OCI-LY7 (cell line): ENCODE data around the gene C1orf56. TPM values are rescaled to one million over a fixed set of nuclear protein-coding genes. Genes with fewer than 3 reads are reported as not detected.

Experiments
- BruUV-seq: library from RNA; stranded (reverse); fragments of 400-500 nt; replicated peaks from 2 replicates; lab custom pipeline; 2021; lab: Mats Ljungman, UMichigan
- CTCF ChIA-PET: fragments of 300-600 bp; sonication (Branson Sonifier 250); formaldehyde crosslinking; loops from one replicate; lab custom pipeline; 2022; ENCODE audit warnings: antibody characterized with exemption; ENCODE audit not compliant: unreplicated experiment; lab: Charles Lee
- POLR2A ChIA-PET: fragments of 300-600 bp; sonication (Branson Sonifier 250); formaldehyde crosslinking; loops from one replicate; lab custom pipeline; 2022; ENCODE audit warnings: antibody characterized with exemption; lab: Charles Lee
- DNase-seq: peaks from one replicate; pipeline ENCODE4 v3.0.0-alpha.2; 2015; ENCODE audit warnings: low spot score
- H2AFZ ChIP-seq: fragments of 200-600 bp; sonication (generic), shearing (Covaris generic); 2 replicates; pipeline ENCODE4 v1.6.1; 2014; ENCODE audit warnings: mild to moderate bottlenecking, antibody characterized with exemption, low read length, moderate library complexity
- H3K27ac ChIP-seq: fragments of 200-600 bp; sonication (generic); 2 replicates; pipeline ENCODE4 v1.5.1; 2014; ENCODE audit warnings: mixed run types, low read depth, mild to moderate bottlenecking, moderate library complexity, low read length, inconsistent platforms; ENCODE audit not compliant: poor library complexity, severe bottlenecking
- H3K36me3 ChIP-seq: fragments of 200-600 bp; sonication (generic); 2 replicates; pipeline ENCODE4 v1.6.1; 2014; ENCODE audit warnings: mild to moderate bottlenecking, antibody characterized with exemption, low read length, moderate library complexity, mixed read lengths; ENCODE audit not compliant: insufficient read depth
- H3K4me1 ChIP-seq: fragments of 200-600 bp; sonication (generic); 2 replicates; pipeline ENCODE4 v1.5.1; 2014; ENCODE audit warnings: mild to moderate bottlenecking, low read length; ENCODE audit not compliant: insufficient read depth, poor library complexity, severe bottlenecking
- H3K4me2 ChIP-seq: fragments of 200-600 bp; sonication (generic); 2 replicates; pipeline ENCODE4 v1.6.1; 2014; ENCODE audit warnings: mild to moderate bottlenecking, low read length
- H3K4me3 ChIP-seq: fragments of 200-600 bp; sonication (generic); 2 replicates; pipeline ENCODE4 v1.5.1; 2014; ENCODE audit warnings: mild to moderate bottlenecking, low read depth, low read length; ENCODE audit not compliant: poor library complexity, severe bottlenecking
- H3K79me2 ChIP-seq: fragments of 200-600 bp; sonication (generic); 2 replicates; pipeline ENCODE4 v1.6.1; 2016; ENCODE audit warnings: low read depth, mild to moderate bottlenecking, low read length, moderate library complexity, mixed read lengths; ENCODE audit not compliant: insufficient read depth
- H3K9me2 ChIP-seq: fragments of 200-600 bp; sonication (generic); 2 replicates; pipeline ENCODE4 v1.6.1; 2016; ENCODE audit warnings: mild to moderate bottlenecking, low read length, mixed read lengths; ENCODE audit not compliant: insufficient read depth
- H3K9me3 ChIP-seq: fragments of 200-600 bp; sonication (generic); 2 replicates; pipeline ENCODE4 v1.6.1; 2014; ENCODE audit warnings: mild to moderate bottlenecking, mixed run types, low read length, mixed read lengths
- H4K20me1 ChIP-seq: fragments of 200-600 bp; sonication (generic); 2 replicates; pipeline ENCODE4 v1.6.1; 2014; ENCODE audit warnings: mild to moderate bottlenecking, antibody characterized with exemption, low read length, moderate library complexity, mixed read lengths; ENCODE audit not compliant: insufficient read depth
- CTCF ChIP-seq: fragments of 200-600 bp; sonication (generic); conservative IDR thresholded peaks from 2 replicates; pipeline ENCODE4 v1.5.1; 2014; ENCODE audit warnings: mild to moderate bottlenecking, antibody characterized with exemption, low read length, moderate library complexity, mixed read lengths
- EZH2phosphoT487 ChIP-seq: fragments of 200-600 bp; sonication (generic); IDR thresholded peaks from 2 replicates; pipeline ENCODE4 v1.6.1; 2018; ENCODE audit warnings: low read depth, borderline replicate concordance, mild to moderate bottlenecking, mixed run types, antibody characterized with exemption, low read length, moderate library complexity, mixed read lengths
- intact Hi-C: fragments of 100-400 bp; cut with micrococcal nuclease; formaldehyde crosslinking; loops from one replicate; pipeline ENCODE4 v1.10.0; 2022; ENCODE audit not compliant: unreplicated experiment
- total RNA-seq, 2 experiments: library from RNA; depleted of rRNA in 1 of 2; stranded (reverse); fragments of >200 nt in 1 of 2; shearing (Covaris generic) in 1 of 2; gene quantifications; 2 replicates each; pipeline ENCODE4 v1.2.3, GENCODE V29; 2014 to 2022

C1orf56 gene
- total RNA-seq, 2 experiments from 2014 or later, result 0.25 TPM; not detected in 1

- Histone ChIP-seq H3K79me2 (no peaks in the 10 kb centered on the region), H3K4me1 (no peaks in the 10 kb centered on the region), H2AFZ (no peak overlapping the region), H3K4me2 (no peak overlapping the region), H3K36me3 (peaks cover 49% of the 10 kb centered on the region), H4K20me1 (no peaks in the 10 kb centered on the region), H3K27ac (no peak overlapping the region), H3K9me3 (no peaks in the 10 kb centered on the region), H3K4me3 (no peak overlapping the region), H3K9me2 (no peaks in the 10 kb centered on the region)
- BruUV-seq, result no TSS peak
- TF ChIP-seq EZH2phosphoT487 (no peak), CTCF (no peak)
- DNase-seq, result no peak
- ChIA-PET CTCF (no interaction called here), POLR2A (interaction anchor here (0.7 to 1.3 kb wide), 2 partner anchors 11 to 44 kb away, joined by 3 to 7 read pairs; partner anchors contain the start of genes CDC42SE1 and MLLT11)
- intact Hi-C loops, result no loop called here
Observed at GRCh38 chr1:151049458-151049857, 1.9 kb downstream of the C1orf56 start.

- no peak for TF ChIP-seq EZH2phosphoT487
- Histone ChIP-seq H3K4me1 (no peaks in the 10 kb centered on the region), H2AFZ (no peak overlapping the region), H3K9me3 (no peaks in the 10 kb centered on the region), H3K4me2 (no peak overlapping the region), H3K79me2 (no peaks in the 10 kb centered on the region), H3K9me2 (no peaks in the 10 kb centered on the region), H3K36me3 (peaks cover 56% of the 10 kb centered on the region), H3K4me3 (no peak overlapping the region), H3K27ac (no peak overlapping the region), H4K20me1 (no peaks in the 10 kb centered on the region)
- intact Hi-C loops, result no loop called here
- no TSS peak for BruUV-seq
- ChIA-PET POLR2A (interaction anchor here (0.7 to 1.3 kb wide), 2 partner anchors 10 to 43 kb away, joined by 3 to 7 read pairs; partner anchors contain the start of genes CDC42SE1 and MLLT11), CTCF (no interaction called here)
- DNase-seq, result no peak
Observed at GRCh38 chr1:151050051-151050688, 2.6 kb downstream of the C1orf56 start.

GRCh38 chr1:151051356-151052009, 3.9 kb downstream of the C1orf56 start:
- Histone ChIP-seq H3K27ac (no peak overlapping the region), H3K36me3 (peaks cover 69% of the 10 kb centered on the region), H3K4me3 (no peak overlapping the region), H3K4me2 (no peak overlapping the region), H3K4me1 (peaks cover 6% of the 10 kb centered on the region), H4K20me1 (0 out of 2 replicates have a peak, but pooled peaks cover 1% of the 10 kb centered on the region), H3K79me2 (peaks cover 10% of the 10 kb centered on the region; the same call in 1 of the 2 replicates), H3K9me3 (no peaks in the 10 kb centered on the region), H3K9me2 (no peaks in the 10 kb centered on the region), H2AFZ (no peak overlapping the region)
- BruUV-seq, result TSS peak; percentile 35
- intact Hi-C loops, result no loop called here
- TF ChIP-seq CTCF, result no peak
- no peak for DNase-seq
- POLR2A ChIA-PET, result interaction anchor here (0.5 kb wide), 1 partner anchor 40 kb away, joined by 4 read pairs; no protein-coding TSS in a partner anchor
- CTCF ChIA-PET, result no interaction called here
